ENCODE measurements around the gene TPRN. TPM values are rescaled to one million over a fixed set of nuclear protein-coding genes. Genes with fewer than 3 reads are reported as not detected.

The TPRN gene
- total RNA-seq, 1 donor from 2014 or later = 16.0 TPM

- H3K27ac ChIP-seq (ENCODE audit: low read depth, low read length) = no peak overlapping the region
- no peak for TF ChIP-seq EZH2 (IDR thresholded peaks at IDR 0.05; ENCODE audit: insufficient read depth, low read length)
- no peak for TF ChIP-seq CTCF (IDR thresholded peaks at IDR 0.05; ENCODE audit: insufficient read depth, low read depth, low read length)
- H3K27me3 Mint-ChIP-seq (ENCODE audit: low read depth, unreplicated experiment) = no peaks in the 10 kb centered on the region
- H3K4me3 Mint-ChIP-seq (ENCODE audit: unreplicated experiment) = peak overlapping the region; percentile 20
- peak overlapping the region; percentile 93 for H3K4me2 ChIP-seq (ENCODE audit: low read length)
- peaks cover 6% of the 10 kb centered on the region for H3K36me3 ChIP-seq (ENCODE audit: insufficient read depth, low read length)
- DNase-seq (ENCODE audit: low read depth) = no peak
- no peaks in the 10 kb centered on the region for H3K27me3 ChIP-seq (ENCODE audit: insufficient read depth, low read length)
- FAIRE-seq = no peak
- H3K9me3 Mint-ChIP-seq (ENCODE audit: unreplicated experiment) = no peaks in the 10 kb centered on the region
- peaks cover 37% of the 10 kb centered on the region for H3K79me2 ChIP-seq (ENCODE audit: insufficient read depth, low read length)
- H4K20me1 ChIP-seq (ENCODE audit: insufficient read depth, low read length) = peaks cover 40% of the 10 kb centered on the region
- no peaks in the 10 kb centered on the region for H3K9me3 ChIP-seq (ENCODE audit: insufficient read depth, low read depth, low read length)
- no peak overlapping the region for H3K4me3 ChIP-seq (ENCODE audit: insufficient read depth, low read depth, low read length)
- H3K27ac Mint-ChIP-seq (ENCODE audit: unreplicated experiment) = peak overlapping the region; percentile 75
- H3K9ac ChIP-seq (ENCODE audit: low read length) = no peak overlapping the region
- peaks cover 18% of the 10 kb centered on the region for H3K4me1 ChIP-seq (ENCODE audit: insufficient read depth, low read length)
- no peak overlapping the region for H2AFZ ChIP-seq (ENCODE audit: low read depth, low read length)
- H3K4me1 Mint-ChIP-seq (ENCODE audit: low read depth, unreplicated experiment) = peaks cover 10% of the 10 kb centered on the region
- H3K36me3 Mint-ChIP-seq (ENCODE audit: low read depth, unreplicated experiment) = peaks cover 8% of the 10 kb centered on the region
Measured at GRCh38 chr9:137237759-137238726, 37.5 kb upstream of the TPRN start.

DNA sequence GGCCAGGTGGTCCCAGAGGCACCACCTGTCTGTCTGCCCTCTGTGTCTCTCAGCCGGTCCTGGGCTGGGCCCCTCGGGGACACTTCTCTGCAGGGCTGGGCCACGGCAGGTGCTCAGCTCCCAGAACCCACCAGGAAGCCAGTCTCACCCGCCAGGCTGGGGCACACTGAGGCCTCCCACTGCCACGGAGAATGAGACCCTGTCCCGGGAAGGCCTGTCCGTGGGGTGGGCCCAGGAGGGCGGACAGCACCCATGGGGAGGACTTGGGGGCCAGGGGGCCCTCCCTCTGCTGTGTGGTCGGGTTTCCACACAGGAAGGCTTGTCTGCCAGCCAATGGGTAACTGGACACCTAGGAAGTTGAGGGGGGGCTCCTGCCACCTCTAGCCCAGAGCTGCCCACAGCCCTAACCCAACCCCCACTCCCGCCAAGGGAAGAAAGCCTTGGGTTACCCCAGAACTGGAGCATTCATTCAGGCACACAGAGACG is 36.4 kb upstream of the TPRN start:
- no peak overlapping the region for H3K4me3 Mint-ChIP-seq (ENCODE audit: unreplicated experiment)
- Histone ChIP-seq H3K9ac (ENCODE audit: low read length) (no peak overlapping the region), H3K79me2 (ENCODE audit: insufficient read depth, low read length) (peaks cover 27% of the 10 kb centered on the region), H3K4me1 (ENCODE audit: insufficient read depth, low read length) (peaks cover 7% of the 10 kb centered on the region), H2AFZ (ENCODE audit: low read depth, low read length) (no peak overlapping the region), H3K4me3 (ENCODE audit: insufficient read depth, low read depth, low read length) (no peak overlapping the region), H3K27me3 (ENCODE audit: insufficient read depth, low read length) (no peaks in the 10 kb centered on the region), H3K9me3 (ENCODE audit: insufficient read depth, low read depth, low read length) (no peaks in the 10 kb centered on the region), H4K20me1 (ENCODE audit: insufficient read depth, low read length) (peaks cover 29% of the 10 kb centered on the region), H3K27ac (ENCODE audit: low read depth, low read length) (no peak overlapping the region), H3K36me3 (ENCODE audit: insufficient read depth, low read length) (no peaks in the 10 kb centered on the region), H3K4me2 (ENCODE audit: low read length) (peak overlapping the region; percentile 54)
- FAIRE-seq (no peak), DNase-seq (ENCODE audit: low read depth) (no peak)
- peaks cover under 1% of the 10 kb centered on the region for H3K36me3 Mint-ChIP-seq (ENCODE audit: low read depth, unreplicated experiment)
- peaks cover 1% of the 10 kb centered on the region for H3K4me1 Mint-ChIP-seq (ENCODE audit: low read depth, unreplicated experiment)
- H3K9me3 Mint-ChIP-seq (ENCODE audit: unreplicated experiment) = no peaks in the 10 kb centered on the region
- H3K27me3 Mint-ChIP-seq (ENCODE audit: low read depth, unreplicated experiment) = no peaks in the 10 kb centered on the region
- TF ChIP-seq EZH2 (IDR thresholded peaks at IDR 0.05; ENCODE audit: insufficient read depth, low read length) = no peak
- no peak for TF ChIP-seq CTCF (IDR thresholded peaks at IDR 0.05; ENCODE audit: insufficient read depth, low read depth, low read length)
- no peak overlapping the region for H3K27ac Mint-ChIP-seq (ENCODE audit: unreplicated experiment)
